Measurements from ENCODE around the gene UBAC2.

DNA sequence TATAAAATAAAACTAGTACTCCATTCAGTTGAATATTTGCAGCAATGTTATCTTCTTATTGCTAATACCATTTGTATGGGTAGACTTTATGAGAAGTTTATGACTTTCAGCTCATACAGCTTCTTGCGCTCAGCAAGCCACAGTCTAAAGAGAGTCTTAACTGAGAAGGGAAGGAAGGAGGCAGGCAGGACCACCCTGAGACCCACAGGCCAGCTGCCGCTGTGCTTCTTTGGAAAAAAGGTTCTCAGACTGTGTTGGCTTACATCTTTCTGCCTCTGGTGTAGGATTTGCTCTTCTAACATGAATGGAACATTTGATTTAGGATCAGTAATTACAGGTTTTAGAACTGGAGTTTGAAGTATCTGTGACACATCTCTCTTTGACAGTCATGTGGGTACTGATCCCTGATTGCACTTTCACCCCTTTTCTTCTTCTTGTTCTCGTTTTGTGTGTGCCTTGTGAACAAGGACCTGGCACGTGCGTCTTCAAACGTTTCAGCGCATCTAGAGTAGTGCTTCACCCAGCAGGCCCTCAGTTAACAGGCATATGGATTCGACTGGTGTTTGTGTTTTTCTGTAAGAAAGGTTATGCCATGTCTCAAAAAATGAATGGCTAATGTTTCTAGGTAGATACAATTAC lies 64.6 kb downstream of the UBAC2 start:
- TF ChIP-seq, protein P1, sequence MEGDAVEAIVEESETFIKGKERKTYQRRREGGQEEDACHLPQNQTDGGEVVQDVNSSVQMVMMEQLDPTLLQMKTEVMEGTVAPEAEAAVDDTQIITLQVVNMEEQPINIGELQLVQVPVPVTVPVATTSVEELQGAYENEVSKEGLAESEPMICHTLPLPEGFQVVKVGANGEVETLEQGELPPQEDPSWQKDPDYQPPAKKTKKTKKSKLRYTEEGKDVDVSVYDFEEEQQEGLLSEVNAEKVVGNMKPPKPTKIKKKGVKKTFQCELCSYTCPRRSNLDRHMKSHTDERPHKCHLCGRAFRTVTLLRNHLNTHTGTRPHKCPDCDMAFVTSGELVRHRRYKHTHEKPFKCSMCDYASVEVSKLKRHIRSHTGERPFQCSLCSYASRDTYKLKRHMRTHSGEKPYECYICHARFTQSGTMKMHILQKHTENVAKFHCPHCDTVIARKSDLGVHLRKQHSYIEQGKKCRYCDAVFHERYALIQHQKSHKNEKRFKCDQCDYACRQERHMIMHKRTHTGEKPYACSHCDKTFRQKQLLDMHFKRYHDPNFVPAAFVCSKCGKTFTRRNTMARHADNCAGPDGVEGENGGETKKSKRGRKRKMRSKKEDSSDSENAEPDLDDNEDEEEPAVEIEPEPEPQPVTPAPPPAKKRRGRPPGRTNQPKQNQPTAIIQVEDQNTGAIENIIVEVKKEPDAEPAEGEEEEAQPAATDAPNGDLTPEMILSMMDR (conservative IDR thresholded peaks at IDR 0.05): no peak
- no peak for TF ChIP-seq EZH2 (IDR thresholded peaks at IDR 0.05; ENCODE audit: low read depth)

All from PC-9 (cell line).